ENCODE results near the gene ARPC1A.
"Not testable (repeated sequence)": the region's sequence is repeated elsewhere in the genome, so short reads cannot be mapped to it uniquely, and the experiment has no call there.

The ARPC1A gene

GRCh38 chr7:99372275-99373090 lies 46.8 kb downstream of the ARPC1A start:
- DNase-seq, result no peak

GRCh38 chr7:99373091-99374066 lies 47.7 kb downstream of the ARPC1A start:
- no peak for DNase-seq

- peak; percentile 93 for DNase-seq
Measured at GRCh38 chr7:99374111-99375064, 48.7 kb downstream of the ARPC1A start, which contains the start of gene ARPC1B. Gene ARPC1B (plus strand): TSS chr7:99374730. CDS start chr7:99385715, 10,985 bp downstream.

GRCh38 chr7:99375070-99375807 lies 49.5 kb downstream of the ARPC1A start:
- DNase-seq, result peak; percentile 88

- DNase-seq, result no peak
Measured at GRCh38 chr7:99379043-99379577, 53.4 kb downstream of the ARPC1A start.

- DNase-seq, result not testable (repeated sequence)
Measured at GRCh38 chr7:99379693-99380031, 54.0 kb downstream of the ARPC1A start.

- peak; percentile 78 for DNase-seq
Measured at GRCh38 chr7:99380032-99380822, 54.5 kb downstream of the ARPC1A start.

- DNase-seq, result peak; percentile 91
Measured at GRCh38 chr7:99380823-99381663, 55.3 kb downstream of the ARPC1A start.

- no peak for DNase-seq
Measured at GRCh38 chr7:99381664-99382075, 56.0 kb downstream of the ARPC1A start.

- no peak for DNase-seq
Measured at GRCh38 chr7:99383203-99383602, 57.5 kb downstream of the ARPC1A start.

GRCh38 chr7:99383791-99384370 lies 58.2 kb downstream of the ARPC1A start:
- DNase-seq, result no peak

GRCh38 chr7:99384523-99384922 lies 58.8 kb downstream of the ARPC1A start:
- DNase-seq, result no peak

- no peak for DNase-seq
Measured at GRCh38 chr7:99385564-99385963, 59.9 kb downstream of the ARPC1A start.

GRCh38 chr7:99386584-99387238 lies 61.0 kb downstream of the ARPC1A start:
- no peak for DNase-seq

GRCh38 chr7:99387239-99387635 lies 61.5 kb downstream of the ARPC1A start:
- not testable (repeated sequence) for DNase-seq

GRCh38 chr7:99387912-99388311 lies 62.2 kb downstream of the ARPC1A start:
- no peak for DNase-seq

- no peak for DNase-seq
Measured at GRCh38 chr7:99389772-99390171, 64.1 kb downstream of the ARPC1A start.

- no peak for DNase-seq
Measured at GRCh38 chr7:99390941-99391602, 65.4 kb downstream of the ARPC1A start.

All from activated CD8-positive, alpha-beta memory T cell treated with anti-CD3 and anti-CD28 coated beads for 24 hours (primary cell).